GM12878 (cell line): ENCODE results near the gene PRDM16.

Experiments
- CBX5 ChIP-seq: sonication (generic); IDR thresholded peaks from 2 replicates; pipeline ENCODE4 v1.6.1; 2016; ENCODE audit warnings: low read depth, moderate library complexity, mild to moderate bottlenecking, inconsistent platforms
- EZH2 ChIP-seq: IDR thresholded peaks from 2 replicates; pipeline ENCODE4 v1.6.1; 2012; ENCODE audit warnings: low read depth, mild to moderate bottlenecking, control low read depth, inconsistent platforms, low read length, borderline replicate concordance; ENCODE audit not compliant: control insufficient read depth
- PML ChIP-seq: IDR thresholded peaks from 2 replicates; pipeline ENCODE4 v1.6.1; 2012; ENCODE audit warnings: low read length, inconsistent platforms
- POLR2A ChIP-seq: IDR thresholded peaks from 2 replicates; pipeline ENCODE4 v1.6.1; 2011; ENCODE audit warnings: low read depth, mild to moderate bottlenecking, low read length
- POLR2AphosphoS5 ChIP-seq: IDR thresholded peaks from 2 replicates; pipeline ENCODE4 v1.6.1; 2011; ENCODE audit warnings: mild to moderate bottlenecking, low read length, inconsistent platforms
- RFX5 ChIP-seq: IDR thresholded peaks from 2 replicates; pipeline ENCODE4 v1.6.1; 2011; ENCODE audit warnings: low read depth, low read length, improper control_type of control experiment
- SRF ChIP-seq, 2 experiments: IDR thresholded peaks; 2 replicates each; pipeline ENCODE4 v1.6.1; 2011; ENCODE audit warnings: low read depth in 2 of 2, low read length in 2 of 2, mild to moderate bottlenecking in 1 of 2, moderate library complexity in 1 of 2
- TF ChIP-seq, protein P1 (sequence below): IDR thresholded peaks from 2 replicates; pipeline ENCODE4 v1.6.1; 2011; ENCODE audit warnings: low read depth, mild to moderate bottlenecking, low read length, moderate library complexity, borderline replicate concordance; ENCODE audit errors: extremely low read depth
- TF ChIP-seq, protein P2 (sequence below), 3 experiments: IDR thresholded peaks in 2 of 3; conservative IDR thresholded peaks in 1 of 3; 2 replicates each; pipeline ENCODE4 v1.5.1; 2011; ENCODE audit warnings: low read depth in 3 of 3, low read length in 3 of 3, mild to moderate bottlenecking in 3 of 3, control low read depth in 2 of 3, moderate library complexity in 2 of 3, inconsistent platforms in 1 of 3, mixed read lengths in 1 of 3; ENCODE audit not compliant: control insufficient read depth in 2 of 3, insufficient read depth in 1 of 3; ENCODE audit errors: extremely low read depth in 1 of 3

DNA sequence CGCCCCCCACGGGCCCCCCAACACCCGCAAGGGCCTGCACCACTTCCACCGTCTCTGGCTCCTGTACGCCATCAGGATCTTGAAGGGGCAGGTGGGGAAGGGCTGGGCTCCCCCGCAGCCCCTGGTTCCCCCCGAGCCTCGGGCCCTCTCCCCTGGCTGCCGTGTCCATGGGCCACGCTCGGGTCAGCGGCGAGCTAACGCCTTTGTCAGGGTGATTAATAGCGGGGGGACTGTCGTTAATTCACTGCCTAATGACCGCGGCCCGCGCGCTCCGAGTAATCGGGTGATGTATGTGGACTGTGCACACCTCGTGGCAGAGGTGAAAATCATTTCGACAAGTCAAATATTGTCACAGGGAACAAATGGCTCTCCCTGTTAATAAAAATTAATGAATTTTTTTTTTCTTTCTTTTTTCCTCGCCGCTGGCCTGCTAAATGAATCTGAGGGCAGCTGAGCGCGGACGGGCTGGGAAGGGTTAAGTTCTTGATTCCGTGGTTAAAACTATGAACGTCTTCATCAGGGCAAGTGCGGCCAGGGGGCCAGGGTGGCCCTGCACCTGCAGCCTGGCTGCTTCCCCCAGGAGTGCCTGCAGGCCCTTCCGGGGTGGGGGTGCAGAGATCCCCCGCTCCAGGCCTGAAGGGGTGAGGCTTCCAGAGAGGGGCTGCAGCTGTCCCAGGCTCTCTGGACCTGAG lies 100.8 kb downstream of the PRDM16 start:
- TF ChIP-seq EZH2 = no peak
- no peak for TF ChIP-seq PML
- TF ChIP-seq, protein P1, sequence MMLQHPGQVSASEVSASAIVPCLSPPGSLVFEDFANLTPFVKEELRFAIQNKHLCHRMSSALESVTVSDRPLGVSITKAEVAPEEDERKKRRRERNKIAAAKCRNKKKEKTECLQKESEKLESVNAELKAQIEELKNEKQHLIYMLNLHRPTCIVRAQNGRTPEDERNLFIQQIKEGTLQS = no peak
- no peak for TF ChIP-seq POLR2A
- no peak for TF ChIP-seq RFX5
- TF ChIP-seq, protein P2, sequence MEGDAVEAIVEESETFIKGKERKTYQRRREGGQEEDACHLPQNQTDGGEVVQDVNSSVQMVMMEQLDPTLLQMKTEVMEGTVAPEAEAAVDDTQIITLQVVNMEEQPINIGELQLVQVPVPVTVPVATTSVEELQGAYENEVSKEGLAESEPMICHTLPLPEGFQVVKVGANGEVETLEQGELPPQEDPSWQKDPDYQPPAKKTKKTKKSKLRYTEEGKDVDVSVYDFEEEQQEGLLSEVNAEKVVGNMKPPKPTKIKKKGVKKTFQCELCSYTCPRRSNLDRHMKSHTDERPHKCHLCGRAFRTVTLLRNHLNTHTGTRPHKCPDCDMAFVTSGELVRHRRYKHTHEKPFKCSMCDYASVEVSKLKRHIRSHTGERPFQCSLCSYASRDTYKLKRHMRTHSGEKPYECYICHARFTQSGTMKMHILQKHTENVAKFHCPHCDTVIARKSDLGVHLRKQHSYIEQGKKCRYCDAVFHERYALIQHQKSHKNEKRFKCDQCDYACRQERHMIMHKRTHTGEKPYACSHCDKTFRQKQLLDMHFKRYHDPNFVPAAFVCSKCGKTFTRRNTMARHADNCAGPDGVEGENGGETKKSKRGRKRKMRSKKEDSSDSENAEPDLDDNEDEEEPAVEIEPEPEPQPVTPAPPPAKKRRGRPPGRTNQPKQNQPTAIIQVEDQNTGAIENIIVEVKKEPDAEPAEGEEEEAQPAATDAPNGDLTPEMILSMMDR (IDR thresholded peaks at IDR 0.05 in 2 of 3, conservative IDR thresholded peaks at IDR 0.05 in 1 of 3; ENCODE audit: control insufficient read depth in 2 of 3, extremely low read depth in 1 of 3, insufficient read depth in 1 of 3, low read depth in 3 of 3, low read length in 3 of 3) = no peak
- TF ChIP-seq POLR2AphosphoS5 = no peak
- no peak for TF ChIP-seq CBX5
- no peak for TF ChIP-seq SRF (IDR thresholded peaks at IDR 0.05; ENCODE audit: low read depth in 2 of 2, low read length in 2 of 2)
